WTC11 (cell line): ENCODE results near the gene LYRM4.

Source experiments
- ATF1 ChIP-seq: sonication (generic); formaldehyde crosslinking; IDR thresholded peaks from 2 replicates; pipeline ENCODE4 v1.8.1; 2023; ENCODE audit warnings: mild to moderate bottlenecking, moderate library complexity, missing genetic modification reagents
- ATF3 ChIP-seq: sonication (generic); formaldehyde crosslinking; conservative IDR thresholded peaks from 2 replicates; pipeline ENCODE4 v1.8.1; 2022; ENCODE audit warnings: mild to moderate bottlenecking, missing genetic modification reagents
- CTCF ChIP-seq: fragments of 200-600 bp; IDR thresholded peaks from 2 replicates; pipeline ENCODE4 v1.8.0; 2022; ENCODE audit warnings: antibody characterized with exemption
- E2F4 ChIP-seq: sonication (generic); formaldehyde crosslinking; IDR thresholded peaks from 2 replicates; pipeline ENCODE4 v1.8.1; 2022; ENCODE audit warnings: low read depth, mild to moderate bottlenecking, moderate library complexity, missing genetic modification reagents, borderline replicate concordance
- ELF4 ChIP-seq: sonication (generic); formaldehyde crosslinking; IDR thresholded peaks from 2 replicates; pipeline ENCODE4 v1.8.1; 2022; ENCODE audit warnings: low read depth, mild to moderate bottlenecking, moderate library complexity, missing genetic modification reagents
- FOXP1 ChIP-seq: sonication (generic); formaldehyde crosslinking; IDR thresholded peaks from 2 replicates; pipeline ENCODE4 v1.8.0; 2022; ENCODE audit warnings: missing genetic modification reagents, mild to moderate bottlenecking, moderate library complexity, borderline replicate concordance
- JUN ChIP-seq: sonication (generic); formaldehyde crosslinking; IDR thresholded peaks from 2 replicates; pipeline ENCODE4 v1.8.0; 2023; ENCODE audit warnings: mild to moderate bottlenecking, missing genetic modification reagents
- NFE2L1 ChIP-seq: sonication (generic); formaldehyde crosslinking; IDR thresholded peaks from 2 replicates; pipeline ENCODE4 v1.8.1; 2023; ENCODE audit warnings: missing genetic modification reagents
- SP1 ChIP-seq: sonication (generic); formaldehyde crosslinking; conservative IDR thresholded peaks from 2 replicates; pipeline ENCODE4 v1.8.1; 2022; ENCODE audit warnings: missing genetic modification reagents
- USF2 ChIP-seq: sonication (generic); formaldehyde crosslinking; IDR thresholded peaks from 2 replicates; pipeline ENCODE4 v1.8.1; 2023; ENCODE audit warnings: mild to moderate bottlenecking, missing genetic modification reagents, moderate library complexity
- ZNF425 ChIP-seq: fragments of 250-450 bp; sonication (Bioruptor Pico); conservative IDR thresholded peaks from 2 replicates; pipeline ENCODE4 v1.9.0; 2021; ENCODE audit warnings: mild to moderate bottlenecking

GRCh38 chr6:5102267-5102970 is 158.3 kb downstream of the LYRM4 start:
- TF ChIP-seq ATF3 (CRISPR knock-in tag) (no peak), CTCF (no peak), E2F4 (CRISPR knock-in tag) (no peak), USF2 (CRISPR knock-in tag) (no peak), ZNF425 (CRISPR knock-in tag) (no peak), FOXP1 (CRISPR knock-in tag) (no peak), ATF1 (CRISPR knock-in tag) (no peak), ELF4 (CRISPR knock-in tag) (no peak), SP1 (CRISPR knock-in tag) (no peak), JUN (CRISPR knock-in tag) (no peak), NFE2L1 (no peak)
